ENCODE data around the gene BMERB1.

DNA sequence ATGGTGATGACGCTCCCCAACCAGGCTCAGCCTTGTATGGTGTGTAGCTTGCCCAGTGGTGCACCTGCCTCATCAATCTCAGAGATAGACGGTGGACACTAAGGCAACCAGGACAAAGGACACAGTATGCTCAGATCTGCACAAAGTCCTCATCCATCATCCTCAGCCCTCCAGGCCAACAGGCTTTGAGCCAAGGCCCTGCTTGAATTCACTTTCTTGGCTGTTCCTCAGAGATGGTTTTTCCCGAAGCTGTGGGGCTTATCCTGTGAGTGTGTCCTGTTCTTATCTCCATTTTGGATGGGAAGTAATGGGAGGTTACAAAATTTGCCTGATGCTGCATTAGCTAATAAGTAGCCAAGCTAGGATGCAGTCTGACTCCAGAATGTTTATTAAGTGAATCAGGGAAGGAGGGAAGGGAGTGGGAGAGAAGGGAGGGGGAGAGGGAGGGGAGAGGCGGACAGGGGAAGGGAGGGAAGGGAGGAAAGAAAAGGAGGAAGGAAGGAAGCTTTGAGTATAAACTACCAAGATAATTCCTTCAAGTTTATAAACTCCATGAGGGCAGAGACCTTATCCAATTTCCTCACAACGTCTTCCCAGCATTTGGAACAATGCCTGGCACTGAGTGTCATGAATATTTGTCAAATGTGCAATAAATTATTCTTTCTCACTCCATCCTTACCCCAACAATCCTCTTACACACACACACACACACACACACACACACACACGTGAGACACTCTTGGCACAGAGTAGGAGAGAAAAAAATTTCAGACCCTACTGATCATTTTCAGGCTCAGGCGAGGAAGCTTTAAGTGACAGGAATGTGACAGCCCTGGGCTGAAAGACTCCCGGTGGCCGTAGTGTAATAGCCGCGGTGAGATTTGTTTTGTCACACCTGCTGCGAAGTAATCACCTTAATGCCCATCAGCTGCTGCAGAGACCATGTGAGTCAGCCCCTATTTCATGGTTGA, 84.3 kb downstream of the BMERB1 start:
- TF ChIP-seq, protein P1, sequence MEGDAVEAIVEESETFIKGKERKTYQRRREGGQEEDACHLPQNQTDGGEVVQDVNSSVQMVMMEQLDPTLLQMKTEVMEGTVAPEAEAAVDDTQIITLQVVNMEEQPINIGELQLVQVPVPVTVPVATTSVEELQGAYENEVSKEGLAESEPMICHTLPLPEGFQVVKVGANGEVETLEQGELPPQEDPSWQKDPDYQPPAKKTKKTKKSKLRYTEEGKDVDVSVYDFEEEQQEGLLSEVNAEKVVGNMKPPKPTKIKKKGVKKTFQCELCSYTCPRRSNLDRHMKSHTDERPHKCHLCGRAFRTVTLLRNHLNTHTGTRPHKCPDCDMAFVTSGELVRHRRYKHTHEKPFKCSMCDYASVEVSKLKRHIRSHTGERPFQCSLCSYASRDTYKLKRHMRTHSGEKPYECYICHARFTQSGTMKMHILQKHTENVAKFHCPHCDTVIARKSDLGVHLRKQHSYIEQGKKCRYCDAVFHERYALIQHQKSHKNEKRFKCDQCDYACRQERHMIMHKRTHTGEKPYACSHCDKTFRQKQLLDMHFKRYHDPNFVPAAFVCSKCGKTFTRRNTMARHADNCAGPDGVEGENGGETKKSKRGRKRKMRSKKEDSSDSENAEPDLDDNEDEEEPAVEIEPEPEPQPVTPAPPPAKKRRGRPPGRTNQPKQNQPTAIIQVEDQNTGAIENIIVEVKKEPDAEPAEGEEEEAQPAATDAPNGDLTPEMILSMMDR (IDR thresholded peaks at IDR 0.05; ENCODE audit: low read depth, low read length): no peak
- no peak for TF ChIP-seq POLR2A (IDR thresholded peaks at IDR 0.05; ENCODE audit: extremely low read depth, insufficient read length)
- TF ChIP-seq, protein P2, sequence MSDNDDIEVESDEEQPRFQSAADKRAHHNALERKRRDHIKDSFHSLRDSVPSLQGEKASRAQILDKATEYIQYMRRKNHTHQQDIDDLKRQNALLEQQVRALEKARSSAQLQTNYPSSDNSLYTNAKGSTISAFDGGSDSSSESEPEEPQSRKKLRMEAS (IDR thresholded peaks at IDR 0.05; ENCODE audit: low read depth, low read length): no peak

All from NB4 (cell line).